Lower leg skin (tissue), 4 donors: Measurements from ENCODE around the gene GPT2. TPM values are rescaled to one million over a fixed set of nuclear protein-coding genes. Genes with fewer than 3 reads are reported as not detected.
"Not testable (repeated sequence)": the region's sequence is repeated elsewhere in the genome, so short reads cannot be mapped to it uniquely, and the experiment has no call there.

Source experiments
- DNase-seq, 2 donors: peaks; one replicate each; pipeline ENCODE4 v3.0.0-alpha.2; 2019; ENCODE audit warnings: low spot score in 2 of 2
- H3K4me3 ChIP-seq: fragments of 200-600 bp; sonication (generic); 2 replicates; pipeline ENCODE4 v1.5.1; 2017; ENCODE audit warnings: mild to moderate bottlenecking, low read depth; ENCODE audit not compliant: poor library complexity, severe bottlenecking
- POLR2A ChIP-seq, 2 donors: fragments of 450-650 bp; IDR thresholded peaks; one replicate each; pipeline ENCODE4 v1.6.1; 2016 to 2017; ENCODE audit warnings: antibody characterized with exemption in 2 of 2, mild to moderate bottlenecking in 1 of 2, moderate library complexity in 1 of 2
- WGBS, 2 donors: methylation state at CpG; one replicate each; pipeline ENCODE4 v1.1.5; 2018; 5-methylcytosine and 5-hydroxymethylcytosine counted together
- intact Hi-C: fragments of 100-400 bp; cut with DNase I; formaldehyde crosslinking; loops from one replicate; pipeline ENCODE4 v1.15.0; 2023; ENCODE audit warnings: low total_unique reads
- total RNA-seq, 4 donors: library from RNA; depleted of rRNA; stranded (reverse); fragments of >200 nt; gene quantifications; one replicate each; pipeline ENCODE4 v1.1.0, GENCODE V29; 2016
- TF ChIP-seq, protein P1 (sequence below), 3 donors: fragments of 450-650 bp; IDR thresholded peaks; one replicate each; pipeline ENCODE4 v1.5.1; 2016; ENCODE audit warnings: antibody characterized with exemption in 3 of 3, mild to moderate bottlenecking in 3 of 3, moderate library complexity in 2 of 3

The GPT2 gene
- total RNA-seq, 4 donors from 2014 or later, result 69.8 to 106 (median 83.1) TPM

DNA sequence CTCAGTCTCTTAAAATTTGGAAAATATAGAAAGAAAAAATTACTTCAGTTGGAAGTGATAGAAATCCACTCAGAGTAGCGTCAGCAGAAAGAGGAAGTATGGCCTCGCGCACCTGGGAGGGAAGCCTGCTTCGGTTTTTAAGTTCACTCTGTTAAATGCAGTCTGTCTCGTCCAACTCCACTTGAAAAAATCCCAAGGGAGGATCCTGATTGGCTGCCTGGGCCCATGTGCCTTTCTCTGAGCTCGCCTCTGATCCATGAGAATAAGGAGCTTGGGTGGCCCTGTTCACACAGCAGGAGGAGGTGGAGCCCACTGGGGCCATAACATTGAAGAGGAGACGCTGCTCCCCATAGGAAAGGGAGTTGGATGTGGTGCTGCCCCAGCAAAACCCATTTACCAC is 48.6 kb downstream of the GPT2 start:
- DNase-seq, result no peak
- no peak overlapping the region for H3K4me3 ChIP-seq
- TF ChIP-seq, protein P1, sequence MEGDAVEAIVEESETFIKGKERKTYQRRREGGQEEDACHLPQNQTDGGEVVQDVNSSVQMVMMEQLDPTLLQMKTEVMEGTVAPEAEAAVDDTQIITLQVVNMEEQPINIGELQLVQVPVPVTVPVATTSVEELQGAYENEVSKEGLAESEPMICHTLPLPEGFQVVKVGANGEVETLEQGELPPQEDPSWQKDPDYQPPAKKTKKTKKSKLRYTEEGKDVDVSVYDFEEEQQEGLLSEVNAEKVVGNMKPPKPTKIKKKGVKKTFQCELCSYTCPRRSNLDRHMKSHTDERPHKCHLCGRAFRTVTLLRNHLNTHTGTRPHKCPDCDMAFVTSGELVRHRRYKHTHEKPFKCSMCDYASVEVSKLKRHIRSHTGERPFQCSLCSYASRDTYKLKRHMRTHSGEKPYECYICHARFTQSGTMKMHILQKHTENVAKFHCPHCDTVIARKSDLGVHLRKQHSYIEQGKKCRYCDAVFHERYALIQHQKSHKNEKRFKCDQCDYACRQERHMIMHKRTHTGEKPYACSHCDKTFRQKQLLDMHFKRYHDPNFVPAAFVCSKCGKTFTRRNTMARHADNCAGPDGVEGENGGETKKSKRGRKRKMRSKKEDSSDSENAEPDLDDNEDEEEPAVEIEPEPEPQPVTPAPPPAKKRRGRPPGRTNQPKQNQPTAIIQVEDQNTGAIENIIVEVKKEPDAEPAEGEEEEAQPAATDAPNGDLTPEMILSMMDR (IDR thresholded peaks at IDR 0.05), result no peak
- no peak for TF ChIP-seq POLR2A (IDR thresholded peaks at IDR 0.05)
- WGBS, 2 donors, result 59 to 65% methylated on average over 7 of the region's 7 CpGs
- intact Hi-C loops, result loop anchor here (10.0 kb wide), 1 partner anchor 822 kb away; no protein-coding TSS in a partner anchor

DNA sequence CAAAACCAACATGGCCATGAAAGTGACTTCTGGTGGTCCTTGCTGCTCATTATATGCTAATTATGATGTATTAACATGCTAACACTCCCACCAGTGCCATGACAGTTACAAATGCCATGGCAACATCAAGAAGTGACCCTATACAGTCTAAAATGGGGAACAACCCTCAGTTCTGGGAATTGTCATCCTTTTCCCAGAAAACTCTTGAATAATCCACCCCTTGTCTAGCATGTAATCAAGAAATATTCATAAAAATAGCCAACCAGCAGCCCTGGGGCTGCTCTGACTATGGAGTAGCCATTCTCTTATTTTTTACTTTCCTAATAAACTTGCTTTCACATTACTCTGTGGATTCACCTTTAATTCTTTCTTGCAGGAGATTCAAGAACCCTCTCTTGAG is 53.4 kb downstream of the GPT2 start:
- intact Hi-C loops, result loop anchor here (10.0 kb wide), 1 partner anchor 817 kb away; no protein-coding TSS in a partner anchor
- H3K4me3 ChIP-seq, result no peak overlapping the region
- TF ChIP-seq POLR2A (IDR thresholded peaks at IDR 0.05), result no peak
- TF ChIP-seq, protein P1 (IDR thresholded peaks at IDR 0.05), result no peak
- DNase-seq, result no peak

DNA sequence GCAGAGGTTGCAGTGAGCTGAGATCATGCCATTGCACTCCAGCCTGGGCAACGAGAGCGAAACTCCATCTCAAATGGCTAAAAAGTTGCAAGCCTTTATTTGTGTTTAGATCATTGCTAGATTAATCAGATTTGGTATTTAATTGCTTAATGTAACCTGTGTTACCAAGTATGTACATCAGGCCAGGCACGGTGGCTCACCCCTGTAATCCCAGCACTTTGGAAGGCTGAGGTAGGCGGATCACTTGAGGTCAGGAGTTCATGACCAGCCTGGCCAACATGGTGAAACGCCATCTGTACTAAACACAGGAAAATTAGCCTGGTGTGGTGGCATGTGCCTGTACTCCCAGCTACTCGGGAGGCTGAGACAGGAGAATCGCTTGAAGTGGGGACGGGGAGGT is 60.6 kb downstream of the GPT2 start:
- peak in 1 of 2 donors; percentile 70 for DNase-seq
- WGBS, 2 donors, result 89 to 92% methylated on average over 8 of the region's 8 CpGs
- H3K4me3 ChIP-seq, intact Hi-C loops: not testable (repeated sequence)

DNA sequence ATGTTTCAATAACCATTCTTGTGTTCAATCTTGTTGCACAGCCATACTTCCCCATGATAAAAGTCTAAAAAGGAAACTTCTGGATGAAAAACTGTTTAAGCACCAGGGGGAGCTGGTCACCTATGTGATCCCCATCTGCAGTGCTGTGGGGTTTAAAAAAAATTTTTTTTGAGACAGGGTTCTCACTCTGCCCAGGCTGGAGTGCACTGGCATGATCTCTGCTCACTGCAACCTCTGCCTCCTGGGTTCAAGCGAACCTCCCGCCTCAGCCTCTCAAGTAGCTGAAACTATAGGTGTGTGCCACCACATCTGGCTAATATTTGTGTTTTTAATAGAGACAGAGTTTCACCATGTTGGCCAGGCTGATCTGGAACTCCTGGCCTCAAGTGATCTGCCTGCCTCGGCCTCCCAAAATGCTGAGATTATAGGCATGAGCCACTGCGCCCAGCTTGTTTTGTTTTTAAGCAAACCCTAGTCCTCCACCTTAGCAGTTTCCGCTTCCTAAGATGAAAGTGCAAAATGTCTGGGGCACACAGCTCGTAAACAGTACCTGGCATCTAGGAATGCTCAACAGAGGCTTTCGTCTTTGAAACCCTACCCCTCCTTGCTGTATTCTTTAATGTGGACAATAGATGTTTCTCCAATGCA is 63.9 kb downstream of the GPT2 start:
- intact Hi-C loops, result no loop called here
- DNase-seq, result peak in 1 of 2 donors; percentile 32
- TF ChIP-seq POLR2A (IDR thresholded peaks at IDR 0.05), result no peak
- TF ChIP-seq, protein P1 (IDR thresholded peaks at IDR 0.05), result no peak
- H3K4me3 ChIP-seq, result no peak overlapping the region
- 91% methylated on average over 7 of the region's 7 CpGs for WGBS, 2 donors

DNA sequence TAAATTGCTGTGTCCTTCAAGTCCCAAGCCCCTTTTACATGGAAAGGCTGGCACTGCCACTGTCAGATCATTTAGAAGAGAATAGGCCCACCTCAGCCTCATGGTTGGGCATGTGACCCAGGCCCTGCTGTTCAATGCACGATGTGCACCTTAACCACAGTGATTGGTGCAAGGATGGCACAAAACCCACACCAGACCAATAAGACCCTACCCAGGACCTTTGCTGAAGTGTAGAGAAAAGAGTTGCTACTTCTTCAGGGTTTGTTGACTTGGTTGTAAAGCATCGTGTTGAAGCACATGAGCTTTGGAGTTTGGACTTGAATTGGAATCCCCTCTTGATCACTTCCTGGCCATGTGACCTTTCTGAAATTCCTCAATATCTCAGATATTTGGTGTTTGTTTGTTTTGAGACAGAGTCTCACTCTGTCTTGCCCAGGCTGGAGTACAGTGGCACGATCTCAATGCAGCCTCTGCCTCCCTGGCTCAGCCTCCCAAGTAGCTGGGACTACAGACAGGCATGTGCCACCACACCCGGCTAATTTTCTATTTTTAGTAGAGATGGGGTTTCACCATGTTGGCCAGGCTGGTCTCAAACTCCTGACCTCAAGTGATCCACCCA is 64.5 kb downstream of the GPT2 start:
- 63% methylated on average over 4 of the region's 4 CpGs for WGBS, 2 donors
- DNase-seq, result peak in 1 of 2 donors; percentile 68
- no peak overlapping the region for H3K4me3 ChIP-seq
- intact Hi-C loops, result no loop called here
- no peak for TF ChIP-seq POLR2A (IDR thresholded peaks at IDR 0.05)
- TF ChIP-seq, protein P1 (IDR thresholded peaks at IDR 0.05), result no peak

DNA sequence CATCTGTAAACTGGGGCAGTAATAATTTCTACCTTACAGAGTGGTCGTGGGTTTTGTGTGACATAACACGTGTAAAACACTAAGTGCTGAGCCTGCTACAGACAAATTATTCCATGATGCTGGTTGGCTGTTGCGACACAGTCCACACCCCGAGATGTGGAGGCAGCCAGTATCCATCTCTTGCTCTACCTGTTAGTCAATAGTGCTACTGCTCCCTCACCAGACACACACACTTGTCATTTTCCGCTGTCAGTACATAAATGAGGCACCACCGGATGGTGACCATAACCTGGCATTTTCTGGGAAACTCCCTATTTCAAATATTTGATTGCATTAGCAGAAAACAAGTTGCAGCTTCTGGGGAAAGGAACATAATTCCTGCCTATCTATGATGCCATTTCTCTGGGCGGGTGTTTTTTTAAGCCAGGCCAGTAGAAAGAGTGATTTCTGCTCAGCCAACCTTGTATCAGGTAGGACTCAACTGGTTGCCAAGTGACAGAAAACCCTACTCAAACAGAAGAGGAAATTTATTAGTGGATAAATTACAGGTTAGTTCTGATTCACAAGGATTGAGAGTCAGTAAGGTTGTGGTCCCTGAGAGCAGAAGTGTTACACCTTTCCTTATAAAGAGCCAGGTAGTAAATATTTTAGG is 65.2 kb downstream of the GPT2 start:
- H3K4me3 ChIP-seq, result no peak overlapping the region
- intact Hi-C loops, result no loop called here
- peak in 1 of 2 donors; percentile 54 for DNase-seq
- WGBS, 2 donors, result 59 to 69% methylated on average over 7 of the region's 7 CpGs
- TF ChIP-seq, protein P1 (IDR thresholded peaks at IDR 0.05), result no peak
- TF ChIP-seq POLR2A (IDR thresholded peaks at IDR 0.05), result no peak
